ENCODE measurements around the gene TACR1. TPM values are rescaled to one million over a fixed set of nuclear protein-coding genes. Genes with fewer than 3 reads are reported as not detected.

TACR1 gene
- total and polyA plus RNA-seq, 2 experiments from 2014 or later, result 3.5 to 7.3 TPM

DNA sequence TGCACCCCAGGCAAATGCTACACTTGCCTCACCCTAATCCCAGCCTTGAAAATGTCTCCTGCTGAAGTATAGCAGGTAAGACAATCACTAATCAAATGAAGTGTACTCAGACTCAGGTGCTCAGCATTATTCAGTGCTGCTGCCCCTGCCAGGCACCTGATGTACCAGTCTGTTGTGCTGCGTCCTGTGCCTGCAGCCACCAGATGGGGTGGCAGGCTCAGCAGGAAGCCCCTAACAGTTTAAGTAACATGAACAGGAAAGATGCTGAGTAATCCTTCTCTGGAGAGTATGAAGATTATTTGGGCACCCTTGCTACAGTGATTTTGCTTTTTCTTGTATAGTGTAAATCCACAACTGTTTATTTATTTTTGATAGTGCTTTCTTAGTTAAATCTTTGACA is 69.1 kb downstream of the TACR1 start:
- DNase-seq (ENCODE audit: low spot score) (peak; percentile 32), ATAC-seq (peak; percentile 66)
- no peaks in the 10 kb centered on the region for H3K79me2 ChIP-seq (replicated peaks; ENCODE audit: insufficient read depth)
- H3K27me3 Mint-ChIP-seq (ENCODE audit: insufficient read depth, low read depth, poor library complexity), result no peaks in the 10 kb centered on the region
- no peaks in the 10 kb centered on the region for H3F3A ChIP-seq (replicated peaks; ENCODE audit: low read depth)
- no peak overlapping the region for H3K4me3 Mint-ChIP-seq
- H3K9me3 Mint-ChIP-seq, result no peaks in the 10 kb centered on the region
- H3K36me3 ChIP-seq (ENCODE audit: insufficient read depth), result no peaks in the 10 kb centered on the region
- no peak overlapping the region for H3K27ac Mint-ChIP-seq
- no peak overlapping the region for H3K4me2 ChIP-seq
- no peak overlapping the region for H3K4me3 ChIP-seq
- H3K9me2 ChIP-seq (ENCODE audit: insufficient read depth), result no peaks in the 10 kb centered on the region
- no peaks in the 10 kb centered on the region for H4K20me1 ChIP-seq (replicated peaks; ENCODE audit: insufficient read depth)
- TF ChIP-seq, protein P1, sequence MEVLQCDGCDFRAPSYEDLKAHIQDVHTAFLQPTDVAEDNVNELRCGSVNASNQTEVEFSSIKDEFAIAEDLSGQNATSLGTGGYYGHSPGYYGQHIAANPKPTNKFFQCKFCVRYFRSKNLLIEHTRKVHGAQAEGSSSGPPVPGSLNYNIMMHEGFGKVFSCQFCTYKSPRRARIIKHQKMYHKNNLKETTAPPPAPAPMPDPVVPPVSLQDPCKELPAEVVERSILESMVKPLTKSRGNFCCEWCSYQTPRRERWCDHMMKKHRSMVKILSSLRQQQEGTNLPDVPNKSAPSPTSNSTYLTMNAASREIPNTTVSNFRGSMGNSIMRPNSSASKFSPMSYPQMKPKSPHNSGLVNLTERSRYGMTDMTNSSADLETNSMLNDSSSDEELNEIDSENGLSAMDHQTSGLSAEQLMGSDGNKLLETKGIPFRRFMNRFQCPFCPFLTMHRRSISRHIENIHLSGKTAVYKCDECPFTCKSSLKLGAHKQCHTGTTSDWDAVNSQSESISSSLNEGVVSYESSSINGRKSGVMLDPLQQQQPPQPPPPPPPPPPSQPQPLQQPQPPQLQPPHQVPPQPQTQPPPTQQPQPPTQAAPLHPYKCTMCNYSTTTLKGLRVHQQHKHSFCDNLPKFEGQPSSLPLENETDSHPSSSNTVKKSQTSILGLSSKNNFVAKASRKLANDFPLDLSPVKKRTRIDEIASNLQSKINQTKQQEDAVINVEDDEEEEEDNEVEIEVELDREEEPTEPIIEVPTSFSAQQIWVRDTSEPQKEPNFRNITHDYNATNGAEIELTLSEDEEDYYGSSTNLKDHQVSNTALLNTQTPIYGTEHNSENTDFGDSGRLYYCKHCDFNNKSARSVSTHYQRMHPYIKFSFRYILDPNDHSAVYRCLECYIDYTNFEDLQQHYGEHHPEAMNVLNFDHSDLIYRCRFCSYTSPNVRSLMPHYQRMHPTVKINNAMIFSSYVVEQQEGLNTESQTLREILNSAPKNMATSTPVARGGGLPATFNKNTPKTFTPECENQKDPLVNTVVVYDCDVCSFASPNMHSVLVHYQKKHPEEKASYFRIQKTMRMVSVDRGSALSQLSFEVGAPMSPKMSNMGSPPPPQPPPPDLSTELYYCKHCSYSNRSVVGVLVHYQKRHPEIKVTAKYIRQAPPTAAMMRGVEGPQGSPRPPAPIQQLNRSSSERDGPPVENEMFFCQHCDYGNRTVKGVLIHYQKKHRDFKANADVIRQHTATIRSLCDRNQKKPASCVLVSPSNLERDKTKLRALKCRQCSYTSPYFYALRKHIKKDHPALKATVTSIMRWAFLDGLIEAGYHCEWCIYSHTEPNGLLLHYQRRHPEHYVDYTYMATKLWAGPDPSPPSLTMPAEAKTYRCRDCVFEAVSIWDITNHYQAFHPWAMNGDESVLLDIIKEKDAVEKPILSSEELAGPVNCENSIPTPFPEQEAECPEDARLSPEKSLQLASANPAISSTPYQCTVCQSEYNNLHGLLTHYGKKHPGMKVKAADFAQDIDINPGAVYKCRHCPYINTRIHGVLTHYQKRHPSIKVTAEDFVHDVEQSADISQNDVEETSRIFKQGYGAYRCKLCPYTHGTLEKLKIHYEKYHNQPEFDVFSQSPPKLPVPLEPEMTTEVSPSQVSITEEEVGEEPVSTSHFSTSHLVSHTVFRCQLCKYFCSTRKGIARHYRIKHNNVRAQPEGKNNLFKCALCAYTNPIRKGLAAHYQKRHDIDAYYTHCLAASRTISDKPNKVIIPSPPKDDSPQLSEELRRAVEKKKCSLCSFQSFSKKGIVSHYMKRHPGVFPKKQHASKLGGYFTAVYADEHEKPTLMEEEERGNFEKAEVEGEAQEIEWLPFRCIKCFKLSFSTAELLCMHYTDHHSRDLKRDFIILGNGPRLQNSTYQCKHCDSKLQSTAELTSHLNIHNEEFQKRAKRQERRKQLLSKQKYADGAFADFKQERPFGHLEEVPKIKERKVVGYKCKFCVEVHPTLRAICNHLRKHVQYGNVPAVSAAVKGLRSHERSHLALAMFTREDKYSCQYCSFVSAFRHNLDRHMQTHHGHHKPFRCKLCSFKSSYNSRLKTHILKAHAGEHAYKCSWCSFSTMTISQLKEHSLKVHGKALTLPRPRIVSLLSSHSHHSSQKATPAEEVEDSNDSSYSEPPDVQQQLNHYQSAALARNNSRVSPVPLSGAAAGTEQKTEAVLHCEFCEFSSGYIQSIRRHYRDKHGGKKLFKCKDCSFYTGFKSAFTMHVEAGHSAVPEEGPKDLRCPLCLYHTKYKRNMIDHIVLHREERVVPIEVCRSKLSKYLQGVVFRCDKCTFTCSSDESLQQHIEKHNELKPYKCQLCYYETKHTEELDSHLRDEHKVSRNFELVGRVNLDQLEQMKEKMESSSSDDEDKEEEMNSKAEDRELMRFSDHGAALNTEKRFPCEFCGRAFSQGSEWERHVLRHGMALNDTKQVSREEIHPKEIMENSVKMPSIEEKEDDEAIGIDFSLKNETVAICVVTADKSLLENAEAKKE (CRISPR knock-in tag; IDR thresholded peaks at IDR 0.05), result no peak
- TF ChIP-seq, protein P2, sequence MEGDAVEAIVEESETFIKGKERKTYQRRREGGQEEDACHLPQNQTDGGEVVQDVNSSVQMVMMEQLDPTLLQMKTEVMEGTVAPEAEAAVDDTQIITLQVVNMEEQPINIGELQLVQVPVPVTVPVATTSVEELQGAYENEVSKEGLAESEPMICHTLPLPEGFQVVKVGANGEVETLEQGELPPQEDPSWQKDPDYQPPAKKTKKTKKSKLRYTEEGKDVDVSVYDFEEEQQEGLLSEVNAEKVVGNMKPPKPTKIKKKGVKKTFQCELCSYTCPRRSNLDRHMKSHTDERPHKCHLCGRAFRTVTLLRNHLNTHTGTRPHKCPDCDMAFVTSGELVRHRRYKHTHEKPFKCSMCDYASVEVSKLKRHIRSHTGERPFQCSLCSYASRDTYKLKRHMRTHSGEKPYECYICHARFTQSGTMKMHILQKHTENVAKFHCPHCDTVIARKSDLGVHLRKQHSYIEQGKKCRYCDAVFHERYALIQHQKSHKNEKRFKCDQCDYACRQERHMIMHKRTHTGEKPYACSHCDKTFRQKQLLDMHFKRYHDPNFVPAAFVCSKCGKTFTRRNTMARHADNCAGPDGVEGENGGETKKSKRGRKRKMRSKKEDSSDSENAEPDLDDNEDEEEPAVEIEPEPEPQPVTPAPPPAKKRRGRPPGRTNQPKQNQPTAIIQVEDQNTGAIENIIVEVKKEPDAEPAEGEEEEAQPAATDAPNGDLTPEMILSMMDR (conservative IDR thresholded peaks at IDR 0.05; ENCODE audit: low read depth in 2 of 2), result peak; percentile 42 to 62
- H3K4me1 Mint-ChIP-seq, result peaks cover 3% of the 10 kb centered on the region; the same call in 2 of the 3 replicates
- H3K27ac ChIP-seq (ENCODE audit: low read depth), result peak overlapping the region; percentile 40; the same call in 1 of the 2 replicates
- H3K36me3 Mint-ChIP-seq (ENCODE audit: low read depth), result no peaks in the 10 kb centered on the region
- no peaks in the 10 kb centered on the region for H3K4me1 ChIP-seq (ENCODE audit: insufficient read depth)
- H3K27me3 ChIP-seq (ENCODE audit: insufficient read depth), result no peaks in the 10 kb centered on the region
- no peak overlapping the region for H2AFZ ChIP-seq

DNA sequence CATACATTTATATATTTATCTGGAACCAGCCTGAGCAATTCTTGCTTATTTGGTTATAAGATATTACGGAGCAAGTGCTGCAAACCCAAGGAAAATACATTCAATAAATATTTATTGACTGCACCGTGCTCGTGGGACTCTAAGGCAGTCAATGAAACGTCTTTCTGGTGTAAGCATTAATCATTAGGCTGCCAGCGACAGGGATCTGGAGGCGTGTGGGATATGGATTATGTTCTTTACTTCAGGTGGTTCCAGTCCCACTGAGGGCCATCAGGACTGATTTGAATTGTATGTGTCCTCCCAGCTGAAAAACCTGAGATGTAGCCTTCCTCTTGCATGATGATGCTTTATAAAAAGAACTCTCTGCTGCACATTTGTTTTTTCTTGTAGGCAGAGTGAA is 75.4 kb downstream of the TACR1 start:
- Mint-ChIP-seq H3K9me3 (no peaks in the 10 kb centered on the region), H3K4me3 (no peak overlapping the region), H3K27ac (no peak overlapping the region), H3K36me3 (ENCODE audit: low read depth) (no peaks in the 10 kb centered on the region), H3K27me3 (ENCODE audit: insufficient read depth, low read depth, poor library complexity) (peaks cover 6% of the 10 kb centered on the region), H3K4me1 (no peaks in the 10 kb centered on the region)
- no peaks in the 10 kb centered on the region for H3K9me2 ChIP-seq (ENCODE audit: insufficient read depth)
- H4K20me1 ChIP-seq (replicated peaks; ENCODE audit: insufficient read depth), result no peaks in the 10 kb centered on the region
- H2AFZ ChIP-seq, result no peak overlapping the region
- H3K27ac ChIP-seq (ENCODE audit: low read depth), result no peak overlapping the region
- no peaks in the 10 kb centered on the region for H3K27me3 ChIP-seq (ENCODE audit: insufficient read depth)
- H3F3A ChIP-seq (replicated peaks; ENCODE audit: low read depth), result no peaks in the 10 kb centered on the region
- H3K79me2 ChIP-seq (replicated peaks; ENCODE audit: insufficient read depth), result no peaks in the 10 kb centered on the region
- H3K4me3 ChIP-seq, result no peak overlapping the region
- ATAC-seq, result no peak
- H3K4me1 ChIP-seq (ENCODE audit: insufficient read depth), result no peaks in the 10 kb centered on the region
- H3K4me2 ChIP-seq, result no peak overlapping the region
- DNase-seq (ENCODE audit: low spot score), result no peak
- no peaks in the 10 kb centered on the region for H3K36me3 ChIP-seq (ENCODE audit: insufficient read depth)
- no peak for TF ChIP-seq REST (IDR thresholded peaks at IDR 0.05; ENCODE audit: unreplicated experiment)
- TF ChIP-seq CREB1 (CRISPR knock-in tag; IDR thresholded peaks at IDR 0.05; ENCODE audit: low read depth), result no peak
- TF ChIP-seq NANOG (IDR thresholded peaks at IDR 0.05; ENCODE audit: borderline replicate concordance), result no peak
- TF ChIP-seq, protein P2 (conservative IDR thresholded peaks at IDR 0.05; ENCODE audit: low read depth in 2 of 2), result no peak
- no peak for TF ChIP-seq EZH2phosphoT487 (IDR thresholded peaks at IDR 0.05; ENCODE audit: unreplicated experiment)

All from GM23338 (cell line).